GM12892 (cell line): ENCODE data around the gene C5.

ENCODE experiments used
- POLR2A ChIP-seq: IDR thresholded peaks from 2 replicates; pipeline ENCODE4 v1.6.1; 2011; ENCODE audit warnings: low read depth, low read length, control low read depth
- POLR2AphosphoS5 ChIP-seq: IDR thresholded peaks from 2 replicates; pipeline ENCODE4 v1.6.1; 2011; ENCODE audit warnings: low read depth, low read length, control low read depth

DNA sequence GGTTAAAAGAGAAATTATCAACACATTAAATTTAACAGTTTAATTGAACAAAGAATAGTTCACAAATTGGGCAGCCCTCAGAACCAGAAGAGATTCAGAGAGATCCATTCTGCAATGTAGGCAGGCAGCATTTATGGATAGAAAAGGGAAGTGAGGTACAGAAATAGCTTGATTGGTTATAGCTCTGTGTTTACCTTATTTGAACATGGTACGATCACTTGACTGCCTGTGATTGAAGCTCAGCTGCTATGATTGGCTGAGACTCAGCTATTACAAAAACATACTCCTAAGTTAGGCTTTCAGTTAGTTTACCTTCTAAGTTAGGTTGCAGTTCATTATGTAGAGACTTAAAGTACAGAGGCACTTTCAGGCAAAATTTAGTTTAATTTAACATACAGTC lies 32.0 kb upstream of the C5 start:
- TF ChIP-seq POLR2AphosphoS5 = no peak
- no peak for TF ChIP-seq POLR2A
